LoVo (cell line): Measurements from ENCODE around the gene ZNF568.

Experiments
- DNase-seq: peaks from one replicate; pipeline ENCODE4 v3.0.0-alpha.2; 2016; ENCODE audit warnings: low spot score

Gene ZNF568

DNA sequence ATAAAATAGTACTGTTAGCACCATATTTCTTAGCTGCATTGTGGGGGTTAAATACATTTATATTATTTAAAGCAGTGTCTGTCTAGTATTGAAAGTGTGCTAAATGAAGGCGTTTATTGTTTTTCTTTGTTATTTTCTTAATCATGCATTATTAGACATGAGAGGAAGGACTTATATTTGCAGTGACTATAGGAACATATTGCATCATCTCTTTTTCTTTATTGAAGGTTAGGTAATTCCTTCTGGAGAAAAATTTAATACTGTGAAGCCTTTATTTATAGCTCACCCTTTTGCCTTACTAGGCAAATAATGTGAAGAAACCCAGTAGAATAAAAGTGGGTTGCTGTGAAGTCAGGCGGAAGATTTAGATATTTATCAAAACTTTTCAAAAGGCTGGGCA, 83.2 kb downstream of the ZNF568 start:
- no peak for DNase-seq

GRCh38 chr19:37007587-37008220, 91.6 kb downstream of the ZNF568 start:
- no peak for DNase-seq

GRCh38 chr19:37009871-37010270, 93.7 kb downstream of the ZNF568 start:
- DNase-seq = no peak

DNA sequence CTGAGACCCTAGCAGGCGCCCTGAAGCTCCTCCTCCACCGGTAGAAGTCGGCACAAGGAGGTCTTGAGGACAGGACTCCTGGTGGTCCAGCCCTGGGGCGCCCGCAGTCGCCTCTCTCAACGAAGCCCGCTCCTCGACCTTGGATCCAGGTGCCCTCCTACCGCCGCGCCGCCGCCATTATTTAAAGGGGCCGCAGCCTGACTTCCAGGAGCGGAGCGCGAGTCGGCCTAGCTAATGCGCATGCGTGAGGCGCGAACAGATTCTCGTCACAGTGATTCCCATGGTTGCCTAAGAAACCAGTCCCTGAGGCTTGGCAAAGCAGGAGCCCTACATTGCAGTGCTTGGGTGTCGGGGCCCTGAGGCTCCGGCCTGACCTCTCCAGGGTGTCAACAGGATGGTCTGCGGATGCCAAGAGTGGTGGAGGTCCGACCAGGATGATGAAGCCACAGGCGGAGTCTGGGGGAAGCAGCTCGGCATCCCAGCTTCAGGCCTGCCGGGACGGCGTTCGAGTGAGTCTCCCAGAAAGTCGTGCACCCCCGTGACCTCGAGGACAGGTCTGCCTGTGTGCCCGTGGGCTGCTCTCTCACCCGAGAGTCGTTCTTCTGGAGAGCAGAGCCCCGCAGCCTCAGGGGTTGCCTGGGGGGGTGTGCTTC, 96.1 kb downstream of the ZNF568 start:
- no peak for DNase-seq

GRCh38 chr19:37014456-37014855, 98.3 kb downstream of the ZNF568 start:
- DNase-seq = no peak

DNA sequence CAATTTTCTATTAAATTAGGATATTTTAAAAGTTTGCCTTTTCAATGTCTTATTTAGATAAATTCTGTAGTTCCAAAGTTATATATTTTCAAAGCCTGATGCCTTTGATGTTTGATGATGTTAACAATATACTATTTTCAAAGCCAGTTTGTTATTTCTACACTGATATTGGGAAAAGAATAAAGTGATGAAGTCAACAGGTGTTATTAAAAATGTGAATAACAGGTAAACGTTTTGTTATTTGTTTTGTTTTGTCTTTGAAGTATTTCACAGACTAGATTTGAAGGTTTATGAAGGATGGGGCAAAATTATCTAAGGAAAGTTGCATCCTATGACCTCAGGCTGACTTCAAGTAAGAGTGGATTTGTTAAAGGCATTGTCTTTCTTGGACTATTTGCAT, 129.0 kb downstream of the ZNF568 start:
- no peak for DNase-seq
